BJ (cell line): ENCODE data around the gene ZNF579. TPM values are rescaled to one million over a fixed set of nuclear protein-coding genes. Genes with fewer than 3 reads are reported as not detected.

ENCODE experiments used
- CTCF ChIA-PET: fragments of 350-600 bp; formaldehyde crosslinking; extraction: SDS; loops from one replicate; lab custom pipeline; 2021; ENCODE audit warnings: antibody characterized with exemption, inconsistent platforms; lab: Yijun Ruan, JAX
- POLR2A ChIA-PET: fragments of 300-600 bp; sonication (Branson Sonifier 250); formaldehyde crosslinking; extraction: SDS; loops from one replicate; lab custom pipeline; 2021; ENCODE audit warnings: antibody characterized with exemption; lab: Charles Lee
- DNase-seq: peaks from one replicate; pipeline ENCODE4 v3.0.0-alpha.2; 2011; ENCODE audit warnings: low read depth
- H3K27me3 ChIP-seq: 2 replicates; pipeline ENCODE4 v1.6.0; 2011; ENCODE audit warnings: low read length; ENCODE audit not compliant: control insufficient read depth, insufficient read depth
- H3K36me3 ChIP-seq: 2 replicates; pipeline ENCODE4 v1.5.1; 2011; ENCODE audit warnings: low read length; ENCODE audit not compliant: control insufficient read depth, insufficient read depth
- H3K4me3 ChIP-seq: 2 replicates; pipeline ENCODE4 v1.5.1; 2011; ENCODE audit warnings: low read depth, mild to moderate bottlenecking, control low read depth, low read length
- CTCF ChIP-seq: IDR thresholded peaks from 2 replicates; pipeline ENCODE4 v1.5.1; 2011; ENCODE audit warnings: low read depth, mild to moderate bottlenecking, control low read depth, inconsistent platforms, low read length, moderate library complexity; ENCODE audit not compliant: insufficient read depth
- polyA plus RNA-seq: library from polyadenylated mRNA; depleted of rRNA; stranded (reverse); fragments of >200 nt; gene quantifications from 2 replicates; pipeline ENCODE4 v1.2.3, GENCODE V29; 2011

Gene ZNF579
- polyA plus RNA-seq, 1 experiment = 2.6 TPM

GRCh38 chr19:55546011-55546410 is 34.6 kb downstream of the ZNF579 start:
- no peak for TF ChIP-seq CTCF
- POLR2A ChIA-PET = interaction anchor here (0.6 kb wide), 1 partner anchor 31 kb away, joined by 7 read pairs; no protein-coding TSS in a partner anchor
- Histone ChIP-seq H3K36me3 (no peaks in the 10 kb centered on the region), H3K27me3 (no peaks in the 10 kb centered on the region), H3K4me3 (no peak overlapping the region)
- DNase-seq = no peak
- CTCF ChIA-PET = interaction anchor here (0.5 to 1.4 kb wide), 3 partner anchors 31 to 79 kb away, joined by 3 to 5 read pairs (median 3); no protein-coding TSS in a partner anchor

- POLR2A ChIA-PET = no interaction called here
- no peak within 1 kb of the TSS for H3K4me3 ChIP-seq
- no peak for DNase-seq
- H3K27me3 ChIP-seq = no peaks in the 10 kb centered on the region
- CTCF ChIA-PET = interaction anchor here (0.5 kb wide), 1 partner anchor 61 kb away, joined by 3 read pairs; no protein-coding TSS in a partner anchor
- H3K36me3 ChIP-seq = no peaks in the 10 kb centered on the region
- TF ChIP-seq CTCF = no peak
Measured at GRCh38 chr19:55545443-55545842, 35.2 kb downstream of the ZNF579 start, which contains the start of gene SBK3. Gene SBK3 (minus strand): TSS chr19:55545543. CDS start chr19:55545543, 0 bp downstream.

- DNase-seq = no peak
- ChIA-PET POLR2A (no interaction called here), CTCF (no interaction called here)
- Histone ChIP-seq H3K36me3 (no peaks in the 10 kb centered on the region), H3K4me3 (no peak overlapping the region), H3K27me3 (no peaks in the 10 kb centered on the region)
- no peak for TF ChIP-seq CTCF
Measured at GRCh38 chr19:55544776-55545439, 35.7 kb downstream of the ZNF579 start.

- TF ChIP-seq CTCF = no peak
- Histone ChIP-seq H3K4me3 (no peak overlapping the region), H3K36me3 (no peaks in the 10 kb centered on the region), H3K27me3 (no peaks in the 10 kb centered on the region)
- CTCF ChIA-PET = no interaction called here
- POLR2A ChIA-PET = no interaction called here
- DNase-seq = no peak
Measured at GRCh38 chr19:55544014-55544413, 36.6 kb downstream of the ZNF579 start.

- TF ChIP-seq CTCF = no peak
- no peaks in the 10 kb centered on the region for H3K27me3 ChIP-seq
- DNase-seq = no peak
- POLR2A ChIA-PET = no interaction called here
- H3K36me3 ChIP-seq = no peaks in the 10 kb centered on the region
- CTCF ChIA-PET = no interaction called here
- H3K4me3 ChIP-seq = no peak overlapping the region
Measured at GRCh38 chr19:55543567-55543966, 37.1 kb downstream of the ZNF579 start.
